Activated CD8-positive, alpha-beta T cell treated with anti-CD3 and anti-CD28 coated beads, Interleukin-2, amount 10 ng/mL, durations not matched to agents 7 days and 5 days (primary cell): Measurements from ENCODE around the gene KLHL10. TPM values are rescaled to one million over a fixed set of nuclear protein-coding genes. Genes with fewer than 3 reads are reported as not detected.
"Not testable (repeated sequence)": the region's sequence is repeated elsewhere in the genome, so short reads cannot be mapped to it uniquely, and the experiment has no call there.

ENCODE experiments used
- ATAC-seq: fragments of 150-1000 bp; cut with Tn5 transposase; one replicate; pipeline ENCODE4 v1.10.0; 2021; ENCODE audit warnings: moderate library complexity
- CTCF ChIA-PET: fragments of 350-600 bp; sonication (Branson Sonifier 250); formaldehyde crosslinking; loops from one replicate; lab custom pipeline; 2021; ENCODE audit warnings: antibody characterized with exemption; lab: Charles Lee
- POLR2A ChIA-PET: fragments of 350-600 bp; sonication (Branson Sonifier 250); formaldehyde crosslinking; loops from one replicate; lab custom pipeline; 2021; ENCODE audit warnings: antibody characterized with exemption; lab: Charles Lee
- DNase-seq: peaks from one replicate; pipeline ENCODE4 v3.0.0-alpha.2; 2020
- H3K27ac Mint-ChIP-seq: one replicate; pipeline ENCODE4 v1.8.0; 2021; ENCODE audit warnings: mild to moderate bottlenecking, mixed read lengths
- H3K27me3 Mint-ChIP-seq: one replicate; pipeline ENCODE4 v1.8.0; 2021; ENCODE audit warnings: low read depth, mixed read lengths
- H3K36me3 Mint-ChIP-seq: one replicate; pipeline ENCODE4 v1.8.0; 2021; ENCODE audit warnings: low read depth, mixed read lengths
- H3K4me1 Mint-ChIP-seq: one replicate; pipeline ENCODE4 v1.8.0; 2021; ENCODE audit warnings: low read depth, mixed read lengths
- H3K4me3 Mint-ChIP-seq: one replicate; pipeline ENCODE4 v1.8.0; 2021; ENCODE audit warnings: mild to moderate bottlenecking, mixed read lengths
- H3K9me3 Mint-ChIP-seq: one replicate; pipeline ENCODE4 v1.8.0; 2022; ENCODE audit warnings: mixed read lengths; ENCODE audit not compliant: insufficient read depth
- total RNA-seq, 2 experiments: library from RNA; stranded (reverse); gene quantifications; one replicate each; pipeline ENCODE4 v1.2.3, GENCODE V29; 2021

KLHL10 gene
- total RNA-seq, 2 experiments from 2014 or later, result not detected

- Mint-ChIP-seq H3K4me1 (peaks cover 14% of the 10 kb centered on the region), H3K9me3 (no peaks in the 10 kb centered on the region), H3K4me3 (peak within 1 kb of the TSS; percentile 75), H3K36me3 (peaks cover 5% of the 10 kb centered on the region), H3K27ac (peak within 1 kb of the TSS; percentile 34), H3K27me3 (no peaks in the 10 kb centered on the region)
- CTCF ChIA-PET, result interaction anchor here (1.3 to 1.4 kb wide), 2 partner anchors 24 to 144 kb away, joined by 3 to 7 read pairs; partner anchors contain the start of gene P3H4
- ATAC-seq (peak; percentile 86), DNase-seq (peak; percentile 51)
- POLR2A ChIA-PET, result no interaction called here
Observed at GRCh38 chr17:41835800-41836549, 1.6 kb upstream of the KLHL10 start, which contains the start of gene NT5C3B. Gene NT5C3B, minus strand, starts transcription at chr17:41836232. Its CDS starts 39 bp downstream, at chr17:41836193.

- DNase-seq (no peak), ATAC-seq (no peak)
- Mint-ChIP-seq H3K9me3 (no peaks in the 10 kb centered on the region), H3K27ac (peak overlapping the region; percentile 34), H3K27me3 (no peaks in the 10 kb centered on the region), H3K4me1 (peaks cover 14% of the 10 kb centered on the region), H3K36me3 (peaks cover 1% of the 10 kb centered on the region), H3K4me3 (peak overlapping the region; percentile 75)
- POLR2A ChIA-PET, result no interaction called here
- CTCF ChIA-PET, result no interaction called here
Observed at GRCh38 chr17:41836550-41837196, 952 bp upstream of the KLHL10 start.

- CTCF ChIA-PET, H3K9me3 Mint-ChIP-seq: not testable (repeated sequence)
- POLR2A ChIA-PET, result interaction anchor here (0.6 kb wide), 1 partner anchor 91 kb away, joined by 4 read pairs; no protein-coding TSS in a partner anchor
Observed at GRCh38 chr17:41839448-41839847, 1.8 kb downstream of the KLHL10 start.

GRCh38 chr17:41840781-41841180, 3.2 kb downstream of the KLHL10 start:
- CTCF ChIA-PET, H3K4me3 Mint-ChIP-seq, ATAC-seq, DNase-seq, H3K27ac Mint-ChIP-seq, POLR2A ChIA-PET, H3K27me3 Mint-ChIP-seq, H3K9me3 Mint-ChIP-seq, H3K4me1 Mint-ChIP-seq, H3K36me3 Mint-ChIP-seq: not testable (repeated sequence)

More at GRCh38 chr17:41839448-41839847, 1.8 kb downstream of the KLHL10 start:
- not testable (repeated sequence) for H3K36me3 Mint-ChIP-seq, H3K4me3 Mint-ChIP-seq, H3K27me3 Mint-ChIP-seq, H3K27ac Mint-ChIP-seq, DNase-seq, ATAC-seq
- peaks cover 14% of the 10 kb centered on the region for H3K4me1 Mint-ChIP-seq

GRCh38 chr17:41844971-41845370, 7.3 kb downstream of the KLHL10 start:
- DNase-seq (no peak), ATAC-seq (no peak)
- Mint-ChIP-seq H3K9me3 (no peaks in the 10 kb centered on the region), H3K4me3 (no peak overlapping the region), H3K36me3 (peaks cover 2% of the 10 kb centered on the region), H3K4me1 (no peaks in the 10 kb centered on the region), H3K27me3 (no peaks in the 10 kb centered on the region), H3K27ac (no peak overlapping the region)
- POLR2A ChIA-PET, result no interaction called here
- CTCF ChIA-PET, result no interaction called here

- ChIA-PET CTCF (interaction anchor here (1.4 to 1.6 kb wide), 2 partner anchors 16 to 37 kb away, joined by 4 read pairs; partner anchors contain the start of genes KLHL11 and P3H4), POLR2A (no interaction called here)
- Mint-ChIP-seq H3K27me3 (no peaks in the 10 kb centered on the region), H3K27ac (no peak overlapping the region), H3K36me3 (peaks cover 15% of the 10 kb centered on the region), H3K4me1 (peaks cover 5% of the 10 kb centered on the region), H3K4me3 (no peak overlapping the region), H3K9me3 (no peaks in the 10 kb centered on the region)
- ATAC-seq, result no peak
- DNase-seq, result no peak
Observed at GRCh38 chr17:41848788-41849187, 11.2 kb downstream of the KLHL10 start.

- peaks cover 18% of the 10 kb centered on the region for H3K36me3 Mint-ChIP-seq
- H3K4me3 Mint-ChIP-seq, result no peak overlapping the region
- no peak overlapping the region for H3K27ac Mint-ChIP-seq
- H3K4me1 Mint-ChIP-seq, result peaks cover 5% of the 10 kb centered on the region
- ChIA-PET CTCF (interaction anchor here (1.4 to 1.6 kb wide), 2 partner anchors 15 to 38 kb away, joined by 4 read pairs; partner anchors contain the start of genes KLHL11 and P3H4), POLR2A (interaction anchor here (1.3 kb wide), 1 partner anchor 161 kb away, joined by 3 read pairs; the partner anchor contains the start of gene EIF1)
- H3K9me3 Mint-ChIP-seq, result no peaks in the 10 kb centered on the region
- H3K27me3 Mint-ChIP-seq, result no peaks in the 10 kb centered on the region
- ATAC-seq (no peak), DNase-seq (no peak)
Observed at GRCh38 chr17:41849251-41849990, 11.8 kb downstream of the KLHL10 start.

- POLR2A ChIA-PET, result interaction anchor here (0.7 to 0.8 kb wide), 2 partner anchors 162 to 171 kb away, joined by 3 to 4 read pairs; no protein-coding TSS in a partner anchor
- H3K27me3 Mint-ChIP-seq, ATAC-seq, H3K4me1 Mint-ChIP-seq, H3K9me3 Mint-ChIP-seq, H3K4me3 Mint-ChIP-seq, H3K27ac Mint-ChIP-seq, DNase-seq: not testable (repeated sequence)
- peaks cover 23% of the 10 kb centered on the region for H3K36me3 Mint-ChIP-seq
- CTCF ChIA-PET, result interaction anchor here (0.7 kb wide), 1 partner anchor 13 kb away, joined by 4 read pairs; no protein-coding TSS in a partner anchor
Observed at GRCh38 chr17:41851382-41851781, 13.8 kb downstream of the KLHL10 start.

GRCh38 chr17:41860254-41860931, 22.8 kb downstream of the KLHL10 start:
- Mint-ChIP-seq H3K27ac (no peak overlapping the region), H3K4me3 (no peak overlapping the region), H3K36me3 (no peaks in the 10 kb centered on the region), H3K4me1 (peaks cover 15% of the 10 kb centered on the region), H3K27me3 (no peaks in the 10 kb centered on the region), H3K9me3 (no peaks in the 10 kb centered on the region)
- ChIA-PET CTCF (interaction anchor here (1.6 kb wide), 1 partner anchor 59 kb away, joined by 6 read pairs; no protein-coding TSS in a partner anchor), POLR2A (no interaction called here)
- ATAC-seq (no peak), DNase-seq (no peak)

GRCh38 chr17:41863074-41863848, 25.6 kb downstream of the KLHL10 start:
- H3K4me3 Mint-ChIP-seq, result no peak overlapping the region
- no peaks in the 10 kb centered on the region for H3K9me3 Mint-ChIP-seq
- POLR2A ChIA-PET, result interaction anchor here (0.9 to 1.2 kb wide), 2 partner anchors 19 to 67 kb away, joined by 3 to 5 read pairs; partner anchors contain the start of gene ODAD4
- CTCF ChIA-PET, result interaction anchor here (0.9 to 3.4 kb wide), 3 partner anchors 10 to 52 kb away, joined by 3 to 14 read pairs (median 7); partner anchors contain the start of gene P3H4
- peaks cover 11% of the 10 kb centered on the region for H3K36me3 Mint-ChIP-seq
- no peak overlapping the region for H3K27ac Mint-ChIP-seq
- H3K4me1 Mint-ChIP-seq, result peaks cover 18% of the 10 kb centered on the region
- no peaks in the 10 kb centered on the region for H3K27me3 Mint-ChIP-seq
- DNase-seq (peak; percentile 44), ATAC-seq (no peak)
